ENCODE results near the gene WWP2.

The WWP2 gene

DNA sequence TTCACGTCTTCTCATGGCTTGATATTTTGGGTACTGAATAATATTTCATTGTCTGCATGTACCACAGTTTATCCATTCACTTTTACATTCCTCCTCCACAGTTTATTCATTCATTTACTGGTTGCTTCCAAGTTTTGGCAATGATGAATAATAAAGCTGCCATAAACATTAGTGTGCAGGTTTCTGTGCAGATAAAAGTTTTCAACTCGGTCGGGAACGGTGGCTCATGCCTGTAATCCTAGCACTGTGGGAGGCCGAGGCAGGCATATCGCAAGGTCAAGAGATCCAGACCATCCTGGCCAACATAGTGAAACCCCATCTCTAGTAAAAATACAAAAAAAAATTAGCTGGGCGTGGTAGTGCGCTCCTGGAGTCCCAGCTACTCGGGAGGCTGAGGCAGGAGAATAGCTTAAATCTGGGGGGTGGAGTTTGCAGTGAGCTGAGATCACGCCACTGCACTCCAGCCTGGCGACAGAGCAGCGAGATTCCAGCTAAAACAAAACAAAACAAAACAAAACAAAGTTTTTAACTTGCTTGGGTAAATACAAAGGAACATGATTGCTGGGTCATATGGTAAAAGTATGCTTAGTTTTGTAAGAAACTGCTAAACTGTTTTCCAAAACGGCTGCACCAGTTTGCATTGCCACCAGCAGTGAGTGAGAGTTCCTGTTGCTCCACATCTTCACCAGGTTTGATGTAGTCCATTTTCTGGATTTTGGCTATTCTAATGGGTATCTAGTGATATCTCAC is 89.5 kb downstream of the WWP2 start:
- TF ChIP-seq SIN3A (IDR thresholded peaks at IDR 0.05; ENCODE audit: borderline replicate concordance, insufficient read depth, low read length) (no peak), FOXP2 (optimal IDR thresholded peaks at IDR 0.05; ENCODE audit: borderline replicate concordance, extremely low read depth, extremely low read length, insufficient read depth) (no peak), POLR2AphosphoS5 (IDR thresholded peaks at IDR 0.05; ENCODE audit: low read depth, low read length) (no peak), TAF1 (IDR thresholded peaks at IDR 0.05; ENCODE audit: borderline replicate concordance, insufficient read depth, low read length) (no peak)
- TF ChIP-seq, protein P1, sequence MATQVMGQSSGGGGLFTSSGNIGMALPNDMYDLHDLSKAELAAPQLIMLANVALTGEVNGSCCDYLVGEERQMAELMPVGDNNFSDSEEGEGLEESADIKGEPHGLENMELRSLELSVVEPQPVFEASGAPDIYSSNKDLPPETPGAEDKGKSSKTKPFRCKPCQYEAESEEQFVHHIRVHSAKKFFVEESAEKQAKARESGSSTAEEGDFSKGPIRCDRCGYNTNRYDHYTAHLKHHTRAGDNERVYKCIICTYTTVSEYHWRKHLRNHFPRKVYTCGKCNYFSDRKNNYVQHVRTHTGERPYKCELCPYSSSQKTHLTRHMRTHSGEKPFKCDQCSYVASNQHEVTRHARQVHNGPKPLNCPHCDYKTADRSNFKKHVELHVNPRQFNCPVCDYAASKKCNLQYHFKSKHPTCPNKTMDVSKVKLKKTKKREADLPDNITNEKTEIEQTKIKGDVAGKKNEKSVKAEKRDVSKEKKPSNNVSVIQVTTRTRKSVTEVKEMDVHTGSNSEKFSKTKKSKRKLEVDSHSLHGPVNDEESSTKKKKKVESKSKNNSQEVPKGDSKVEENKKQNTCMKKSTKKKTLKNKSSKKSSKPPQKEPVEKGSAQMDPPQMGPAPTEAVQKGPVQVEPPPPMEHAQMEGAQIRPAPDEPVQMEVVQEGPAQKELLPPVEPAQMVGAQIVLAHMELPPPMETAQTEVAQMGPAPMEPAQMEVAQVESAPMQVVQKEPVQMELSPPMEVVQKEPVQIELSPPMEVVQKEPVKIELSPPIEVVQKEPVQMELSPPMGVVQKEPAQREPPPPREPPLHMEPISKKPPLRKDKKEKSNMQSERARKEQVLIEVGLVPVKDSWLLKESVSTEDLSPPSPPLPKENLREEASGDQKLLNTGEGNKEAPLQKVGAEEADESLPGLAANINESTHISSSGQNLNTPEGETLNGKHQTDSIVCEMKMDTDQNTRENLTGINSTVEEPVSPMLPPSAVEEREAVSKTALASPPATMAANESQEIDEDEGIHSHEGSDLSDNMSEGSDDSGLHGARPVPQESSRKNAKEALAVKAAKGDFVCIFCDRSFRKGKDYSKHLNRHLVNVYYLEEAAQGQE (IDR thresholded peaks at IDR 0.05; ENCODE audit: insufficient read depth in 1 of 2, low read depth in 2 of 2, low read length in 2 of 2), result no peak

GRCh38 chr16:69852815-69853214 is 90.7 kb downstream of the WWP2 start:
- TF ChIP-seq FOXP2 (optimal IDR thresholded peaks at IDR 0.05; ENCODE audit: borderline replicate concordance, extremely low read depth, extremely low read length, insufficient read depth) (no peak), POLR2AphosphoS5 (IDR thresholded peaks at IDR 0.05; ENCODE audit: low read depth, low read length) (no peak), TAF1 (IDR thresholded peaks at IDR 0.05; ENCODE audit: borderline replicate concordance, insufficient read depth, low read length) (no peak), SIN3A (IDR thresholded peaks at IDR 0.05; ENCODE audit: borderline replicate concordance, insufficient read depth, low read length) (no peak)
- TF ChIP-seq, protein P1 (IDR thresholded peaks at IDR 0.05; ENCODE audit: insufficient read depth in 1 of 2, low read depth in 2 of 2, low read length in 2 of 2), result no peak

DNA sequence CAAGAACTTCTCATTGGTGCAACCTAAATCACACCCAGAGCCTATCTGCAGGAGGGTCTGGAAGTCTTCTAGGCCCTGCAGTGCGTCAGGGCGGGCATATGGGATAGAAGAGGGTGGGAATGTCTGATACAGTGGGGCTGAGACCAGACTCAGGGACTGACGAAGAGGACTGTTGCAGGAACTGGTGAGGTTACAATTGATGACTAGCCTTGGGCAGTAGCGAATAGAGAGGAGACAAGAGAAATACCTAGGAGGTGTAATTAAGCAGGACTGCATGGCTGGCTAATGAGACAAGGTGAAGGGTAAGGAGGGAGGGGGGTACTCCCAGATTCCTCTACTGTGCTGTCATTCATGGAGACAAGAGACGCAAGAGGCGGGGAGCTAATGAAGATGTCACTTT is 91.3 kb downstream of the WWP2 start:
- TF ChIP-seq TAF1 (IDR thresholded peaks at IDR 0.05; ENCODE audit: borderline replicate concordance, insufficient read depth, low read length), result no peak
- no peak for TF ChIP-seq SIN3A (IDR thresholded peaks at IDR 0.05; ENCODE audit: borderline replicate concordance, insufficient read depth, low read length)
- TF ChIP-seq, protein P1 (IDR thresholded peaks at IDR 0.05; ENCODE audit: insufficient read depth in 1 of 2, low read depth in 2 of 2, low read length in 2 of 2), result no peak
- TF ChIP-seq POLR2AphosphoS5 (IDR thresholded peaks at IDR 0.05; ENCODE audit: low read depth, low read length), result no peak
- TF ChIP-seq FOXP2 (optimal IDR thresholded peaks at IDR 0.05; ENCODE audit: borderline replicate concordance, extremely low read depth, extremely low read length, insufficient read depth), result no peak

DNA sequence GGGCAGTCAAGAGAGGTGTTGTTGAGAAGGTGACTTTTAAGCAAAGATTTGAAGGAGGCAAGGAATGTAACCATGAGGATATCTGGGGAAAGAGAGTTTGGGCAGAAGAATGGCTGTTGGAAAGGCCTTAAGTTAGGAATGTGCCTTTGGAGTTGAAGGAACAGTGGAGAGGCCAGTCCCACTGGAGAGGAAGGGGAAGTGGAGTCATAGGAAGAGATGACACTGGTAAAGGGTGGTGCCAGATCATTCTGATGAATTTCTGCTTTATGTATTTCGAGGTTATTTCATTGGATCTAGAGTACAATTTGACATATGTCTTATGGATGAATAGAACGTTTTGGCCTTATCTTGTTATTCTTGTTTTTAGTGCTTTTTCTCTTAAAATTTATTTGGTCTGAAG is 93.5 kb downstream of the WWP2 start:
- TF ChIP-seq, protein P1 (IDR thresholded peaks at IDR 0.05; ENCODE audit: insufficient read depth in 1 of 2, low read depth in 2 of 2, low read length in 2 of 2), result no peak
- TF ChIP-seq SIN3A (IDR thresholded peaks at IDR 0.05; ENCODE audit: borderline replicate concordance, insufficient read depth, low read length) (no peak), POLR2AphosphoS5 (IDR thresholded peaks at IDR 0.05; ENCODE audit: low read depth, low read length) (no peak), TAF1 (IDR thresholded peaks at IDR 0.05; ENCODE audit: borderline replicate concordance, insufficient read depth, low read length) (no peak), FOXP2 (optimal IDR thresholded peaks at IDR 0.05; ENCODE audit: borderline replicate concordance, extremely low read depth, extremely low read length, insufficient read depth) (no peak)

Measured in PFSK-1 (cell line).